Activated T-helper 17 cell treated with anti-CD3 and anti-CD28 coated beads, Interleukin-2, amount 50 U/mL, for 72 hours (primary cell): ENCODE data around the gene SLC48A1. TPM values are rescaled to one million over a fixed set of nuclear protein-coding genes. Genes with fewer than 3 reads are reported as not detected.

ENCODE experiments used
- ATAC-seq: fragments of 150-1000 bp; cut with Tn5 transposase; replicated peaks from 2 replicates; pipeline ENCODE4 v1.10.0; 2021; ENCODE audit warnings: mild to moderate bottlenecking, moderate library complexity
- H3K27ac Mint-ChIP-seq: one replicate; pipeline ENCODE4 v1.8.0; 2022; ENCODE audit warnings: mixed read lengths
- H3K27me3 Mint-ChIP-seq: one replicate; pipeline ENCODE4 v1.8.0; 2022; ENCODE audit warnings: mixed read lengths
- H3K36me3 Mint-ChIP-seq: one replicate; pipeline ENCODE4 v1.8.0; 2022; ENCODE audit warnings: low read depth, mild to moderate bottlenecking, mixed read lengths
- H3K4me1 Mint-ChIP-seq: one replicate; pipeline ENCODE4 v1.8.0; 2022; ENCODE audit warnings: mixed read lengths
- H3K4me3 Mint-ChIP-seq: one replicate; pipeline ENCODE4 v1.8.0; 2022; ENCODE audit warnings: mild to moderate bottlenecking, mixed read lengths
- H3K9me3 Mint-ChIP-seq: one replicate; pipeline ENCODE4 v1.8.0; 2022; ENCODE audit warnings: mixed read lengths
- total RNA-seq, 2 donors: library from RNA; stranded (reverse); gene quantifications; one replicate each; pipeline ENCODE4 v1.2.3, GENCODE V29; 2022

The SLC48A1 gene
- total RNA-seq, 2 donors from 2014 or later, result 6.7 to 8.2 TPM

DNA sequence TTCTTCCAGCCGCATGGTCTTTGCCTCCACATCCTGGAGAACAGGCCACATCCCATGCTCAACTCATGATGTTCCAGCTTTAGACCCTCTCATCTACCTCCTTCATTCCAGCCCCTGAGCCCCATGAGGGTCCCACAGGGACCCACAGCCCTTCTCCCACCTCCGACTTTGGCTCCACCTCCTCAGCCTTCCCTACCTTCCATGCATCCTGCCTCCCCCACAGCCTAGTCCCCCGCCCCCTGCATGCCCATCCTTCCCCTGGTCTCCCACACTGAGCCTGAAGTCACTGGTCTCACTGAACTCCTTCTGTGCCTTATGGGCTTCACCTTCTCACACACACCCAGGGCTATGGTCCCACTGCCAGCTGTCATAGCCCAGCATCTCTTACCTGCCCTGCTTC is 24.1 kb upstream of the SLC48A1 start:
- no peak for ATAC-seq
- Mint-ChIP-seq H3K4me1 (peaks cover 8% of the 10 kb centered on the region), H3K9me3 (no peaks in the 10 kb centered on the region), H3K27ac (peak overlapping the region; percentile 28), H3K36me3 (no peaks in the 10 kb centered on the region), H3K4me3 (no peak overlapping the region), H3K27me3 (no peaks in the 10 kb centered on the region)

DNA sequence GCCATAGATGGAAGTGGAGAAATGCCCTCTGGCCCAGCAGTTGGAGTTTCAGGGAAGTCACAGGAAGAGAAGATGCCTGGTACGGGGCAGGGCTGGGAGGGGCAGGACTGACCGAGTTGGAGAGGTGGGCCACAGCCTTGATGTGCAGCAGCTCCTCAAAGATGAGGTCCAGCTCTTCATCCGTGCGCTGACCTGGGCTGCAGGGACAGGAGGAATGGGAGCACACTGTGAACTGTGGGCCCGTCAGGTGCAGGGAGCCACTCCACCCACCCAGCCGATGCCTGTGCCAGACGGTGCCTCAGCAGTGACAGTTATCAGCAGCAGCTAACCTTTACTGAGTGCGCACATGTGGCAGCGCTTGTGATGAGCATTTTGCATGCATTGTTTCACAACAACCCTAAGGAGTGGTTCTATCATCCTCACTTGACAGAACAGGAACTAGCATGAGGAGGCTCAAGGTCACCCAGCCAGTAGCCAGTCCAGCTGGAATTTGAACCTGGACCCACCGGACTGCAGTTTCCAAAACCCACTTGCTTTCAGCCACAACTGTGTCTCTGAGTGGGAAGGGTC is 22.7 kb upstream of the SLC48A1 start:
- Mint-ChIP-seq H3K27ac (no peak overlapping the region), H3K27me3 (no peaks in the 10 kb centered on the region), H3K36me3 (no peaks in the 10 kb centered on the region), H3K9me3 (no peaks in the 10 kb centered on the region), H3K4me3 (no peak overlapping the region), H3K4me1 (peaks cover 22% of the 10 kb centered on the region)
- ATAC-seq, result no peak

DNA sequence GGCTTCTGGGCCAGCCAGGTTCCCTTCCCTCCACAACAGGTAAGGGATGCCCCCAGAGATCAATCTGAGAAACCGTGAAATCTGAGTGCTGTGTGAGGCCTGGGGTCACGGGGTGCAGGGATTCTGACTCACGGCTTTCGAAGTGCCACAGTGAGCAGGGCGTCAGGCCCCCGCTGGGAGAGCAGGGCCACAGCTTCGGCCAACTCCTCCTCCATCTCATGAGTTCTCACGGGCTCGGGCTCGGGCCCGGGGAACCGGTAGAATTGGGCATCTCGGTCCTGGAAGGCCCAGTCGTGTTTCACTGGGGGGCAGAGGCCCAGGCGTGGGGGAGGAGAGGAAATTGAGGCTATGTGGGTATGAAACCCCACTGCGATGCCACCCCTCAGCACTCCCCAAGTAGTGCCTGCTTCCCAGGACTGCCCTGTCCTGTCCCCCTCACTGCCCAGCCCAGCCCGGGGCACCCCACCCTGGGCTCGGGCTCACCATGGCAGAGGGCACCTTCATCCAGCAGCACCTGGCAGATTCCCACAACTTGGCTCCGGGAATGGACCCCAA is 22.0 kb upstream of the SLC48A1 start:
- ATAC-seq, result no peak
- Mint-ChIP-seq H3K9me3 (no peaks in the 10 kb centered on the region), H3K36me3 (no peaks in the 10 kb centered on the region), H3K27ac (no peak overlapping the region), H3K4me3 (no peak overlapping the region), H3K4me1 (peaks cover 29% of the 10 kb centered on the region), H3K27me3 (no peaks in the 10 kb centered on the region)

DNA sequence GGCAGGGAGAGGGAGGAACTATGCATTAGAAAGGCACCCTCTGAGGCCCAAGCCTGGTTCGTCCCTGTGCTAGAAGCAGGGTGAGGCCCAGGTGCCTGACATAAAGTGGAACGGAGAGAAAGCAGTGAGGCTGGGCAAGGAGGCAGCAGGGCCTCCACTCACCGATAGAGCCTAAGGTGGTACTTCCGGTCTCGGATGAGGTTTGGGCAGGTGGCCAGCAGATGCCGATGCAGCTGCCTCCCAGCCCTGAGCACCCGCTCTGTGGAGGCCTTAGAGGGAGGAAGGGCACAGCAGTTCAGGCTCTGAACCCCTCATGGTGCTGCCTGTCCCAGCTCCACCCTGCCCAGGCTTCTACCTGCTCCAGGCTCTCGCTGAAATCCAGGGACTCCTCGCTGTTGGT is 21.5 kb upstream of the SLC48A1 start:
- no peak overlapping the region for H3K27ac Mint-ChIP-seq
- H3K36me3 Mint-ChIP-seq, result no peaks in the 10 kb centered on the region
- ATAC-seq, result no peak
- H3K4me3 Mint-ChIP-seq, result no peak overlapping the region
- H3K27me3 Mint-ChIP-seq, result no peaks in the 10 kb centered on the region
- no peaks in the 10 kb centered on the region for H3K9me3 Mint-ChIP-seq
- H3K4me1 Mint-ChIP-seq, result peaks cover 35% of the 10 kb centered on the region

DNA sequence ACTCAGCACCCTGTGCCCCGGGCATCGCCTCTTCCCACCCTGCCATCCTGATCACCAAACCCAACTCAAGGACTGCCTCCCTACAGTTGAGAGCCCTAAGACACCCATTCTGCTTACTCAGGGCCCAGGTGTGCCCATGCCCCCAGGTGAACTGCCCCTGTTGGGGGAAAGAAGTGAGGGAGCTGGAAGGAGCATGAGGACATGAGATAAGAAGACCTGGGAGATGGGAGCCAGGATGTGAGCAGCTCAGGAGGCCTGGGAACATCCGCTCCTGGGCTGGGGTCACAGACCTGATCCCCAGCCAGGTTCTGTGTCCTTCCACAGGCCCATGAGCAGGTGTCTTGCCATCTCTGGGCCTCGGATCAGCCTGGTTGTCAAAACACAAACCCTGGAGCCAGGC is 20.9 kb upstream of the SLC48A1 start:
- peaks cover 34% of the 10 kb centered on the region for H3K4me1 Mint-ChIP-seq
- no peaks in the 10 kb centered on the region for H3K9me3 Mint-ChIP-seq
- H3K4me3 Mint-ChIP-seq, result no peak overlapping the region
- H3K27ac Mint-ChIP-seq, result no peak overlapping the region
- no peaks in the 10 kb centered on the region for H3K27me3 Mint-ChIP-seq
- no peaks in the 10 kb centered on the region for H3K36me3 Mint-ChIP-seq
- ATAC-seq, result no peak

DNA sequence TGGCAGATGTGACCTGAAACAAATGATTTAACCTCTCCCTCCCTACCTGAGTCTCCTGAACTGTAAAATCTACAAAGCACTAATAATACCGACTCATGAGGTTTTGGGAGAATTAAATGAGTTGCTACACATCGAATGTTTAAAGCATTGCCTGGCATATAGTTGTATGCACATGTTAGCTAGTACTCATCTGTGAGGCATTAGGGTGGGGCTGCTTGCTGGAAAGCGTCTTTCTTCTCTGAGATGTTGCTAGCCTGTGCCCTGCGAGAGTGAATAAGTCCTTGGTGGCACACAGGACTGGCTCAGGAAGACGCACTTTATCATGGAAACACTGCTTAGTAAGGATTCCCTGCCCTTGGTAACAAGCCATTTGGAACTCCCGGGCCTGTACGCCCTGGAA is 20.5 kb upstream of the SLC48A1 start:
- Mint-ChIP-seq H3K36me3 (no peaks in the 10 kb centered on the region), H3K27ac (no peak overlapping the region), H3K27me3 (no peaks in the 10 kb centered on the region), H3K4me1 (peaks cover 37% of the 10 kb centered on the region), H3K9me3 (no peaks in the 10 kb centered on the region), H3K4me3 (no peak overlapping the region)
- no peak for ATAC-seq

DNA sequence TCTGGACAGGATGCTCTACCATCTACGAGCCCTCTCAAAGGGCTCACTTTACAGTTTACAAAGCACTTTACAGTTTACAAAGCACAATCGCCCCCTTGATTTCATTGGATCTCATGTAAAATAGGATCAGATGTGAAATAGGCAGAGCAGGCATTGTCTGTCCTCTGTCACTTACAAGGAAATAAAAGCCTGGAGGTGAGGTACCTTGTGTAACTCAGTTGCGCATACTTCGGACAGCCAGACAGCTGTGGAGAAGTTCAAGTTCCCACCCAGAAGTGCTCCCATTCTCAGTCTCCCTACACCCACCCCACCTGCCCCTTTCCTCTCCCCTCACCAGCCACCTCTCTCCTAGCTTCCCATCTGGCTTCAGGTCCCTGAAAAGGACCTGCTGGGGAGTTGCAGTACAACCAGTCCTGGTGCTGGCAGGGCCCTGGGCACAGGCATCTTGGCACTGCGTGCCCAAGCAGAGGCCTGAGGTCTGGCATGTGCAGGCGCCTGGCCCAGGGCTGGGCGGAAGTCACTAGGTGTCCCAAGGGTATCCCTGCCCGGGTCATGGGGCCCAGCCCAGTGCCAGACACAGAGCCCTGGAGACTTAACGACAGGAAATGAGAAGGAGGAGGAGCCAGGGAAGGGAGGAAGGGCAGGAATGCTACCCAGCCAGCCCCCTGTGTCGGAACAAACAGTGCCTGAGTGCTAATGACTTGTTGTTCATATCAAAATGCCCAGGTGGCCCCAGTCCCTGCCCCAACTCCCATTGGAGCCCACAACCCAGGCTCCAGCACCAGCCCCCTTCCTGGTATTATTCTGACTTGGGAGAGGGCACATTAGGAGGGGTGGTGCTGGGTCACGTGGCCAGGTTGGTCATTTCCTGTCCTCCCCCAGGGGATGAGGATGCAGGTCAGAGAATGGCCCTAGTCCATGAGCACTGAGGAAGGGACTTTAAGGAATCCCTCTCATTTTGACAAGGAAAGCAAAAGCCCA is 19.7 kb upstream of the SLC48A1 start:
- Mint-ChIP-seq H3K27ac (no peak overlapping the region), H3K4me3 (peak overlapping the region; percentile 73), H3K4me1 (peaks cover 37% of the 10 kb centered on the region), H3K27me3 (no peaks in the 10 kb centered on the region), H3K36me3 (no peaks in the 10 kb centered on the region), H3K9me3 (no peaks in the 10 kb centered on the region)
- ATAC-seq, result no peak

DNA sequence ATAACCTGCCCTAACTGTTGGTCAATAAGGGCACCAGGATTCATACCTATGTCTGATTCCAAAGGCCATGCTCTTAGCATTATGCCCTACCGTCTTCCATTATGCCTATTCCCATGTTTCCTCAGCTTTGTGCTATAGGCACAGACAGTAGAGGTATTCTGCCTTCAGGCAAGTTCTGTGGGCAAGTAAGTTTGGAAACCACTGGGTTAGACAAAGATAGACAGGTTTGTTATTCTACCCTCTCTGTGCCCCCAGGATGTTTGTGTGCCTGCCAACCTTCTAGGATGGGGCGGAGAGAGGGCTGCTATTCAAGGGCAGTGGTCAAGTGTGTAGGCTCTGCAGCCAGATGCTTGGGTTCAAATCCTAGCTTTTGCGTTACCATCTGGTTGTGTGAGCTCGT is 18.9 kb upstream of the SLC48A1 start:
- H3K36me3 Mint-ChIP-seq, result no peaks in the 10 kb centered on the region
- H3K27ac Mint-ChIP-seq, result no peak overlapping the region
- peaks cover 37% of the 10 kb centered on the region for H3K4me1 Mint-ChIP-seq
- H3K27me3 Mint-ChIP-seq, result no peaks in the 10 kb centered on the region
- ATAC-seq, result no peak
- no peaks in the 10 kb centered on the region for H3K9me3 Mint-ChIP-seq
- peak overlapping the region; percentile 73 for H3K4me3 Mint-ChIP-seq

DNA sequence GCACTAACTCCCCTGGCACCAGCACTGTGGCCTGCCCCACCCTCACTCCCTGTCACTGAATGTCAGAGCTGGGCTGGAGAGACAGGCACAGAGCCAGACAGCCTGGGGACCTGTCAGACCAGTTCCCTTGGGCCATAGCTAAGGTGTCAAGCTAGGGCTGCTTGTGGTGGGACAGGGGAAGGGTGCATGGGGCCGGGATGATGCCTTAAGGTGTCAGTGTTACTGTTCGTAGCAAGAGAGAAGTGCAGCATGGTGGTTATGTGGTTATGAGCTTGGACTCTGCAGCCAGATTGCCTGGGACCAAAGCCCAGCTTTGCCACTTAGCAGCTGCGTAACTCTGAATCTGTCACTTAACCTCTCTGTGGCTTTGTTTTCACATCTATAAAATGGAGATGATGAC is 18.2 kb upstream of the SLC48A1 start:
- peak; percentile 10 for ATAC-seq
- Mint-ChIP-seq H3K36me3 (no peaks in the 10 kb centered on the region), H3K9me3 (no peaks in the 10 kb centered on the region), H3K27me3 (no peaks in the 10 kb centered on the region), H3K4me3 (peak overlapping the region; percentile 73), H3K27ac (peak overlapping the region; percentile 73), H3K4me1 (peaks cover 38% of the 10 kb centered on the region)

DNA sequence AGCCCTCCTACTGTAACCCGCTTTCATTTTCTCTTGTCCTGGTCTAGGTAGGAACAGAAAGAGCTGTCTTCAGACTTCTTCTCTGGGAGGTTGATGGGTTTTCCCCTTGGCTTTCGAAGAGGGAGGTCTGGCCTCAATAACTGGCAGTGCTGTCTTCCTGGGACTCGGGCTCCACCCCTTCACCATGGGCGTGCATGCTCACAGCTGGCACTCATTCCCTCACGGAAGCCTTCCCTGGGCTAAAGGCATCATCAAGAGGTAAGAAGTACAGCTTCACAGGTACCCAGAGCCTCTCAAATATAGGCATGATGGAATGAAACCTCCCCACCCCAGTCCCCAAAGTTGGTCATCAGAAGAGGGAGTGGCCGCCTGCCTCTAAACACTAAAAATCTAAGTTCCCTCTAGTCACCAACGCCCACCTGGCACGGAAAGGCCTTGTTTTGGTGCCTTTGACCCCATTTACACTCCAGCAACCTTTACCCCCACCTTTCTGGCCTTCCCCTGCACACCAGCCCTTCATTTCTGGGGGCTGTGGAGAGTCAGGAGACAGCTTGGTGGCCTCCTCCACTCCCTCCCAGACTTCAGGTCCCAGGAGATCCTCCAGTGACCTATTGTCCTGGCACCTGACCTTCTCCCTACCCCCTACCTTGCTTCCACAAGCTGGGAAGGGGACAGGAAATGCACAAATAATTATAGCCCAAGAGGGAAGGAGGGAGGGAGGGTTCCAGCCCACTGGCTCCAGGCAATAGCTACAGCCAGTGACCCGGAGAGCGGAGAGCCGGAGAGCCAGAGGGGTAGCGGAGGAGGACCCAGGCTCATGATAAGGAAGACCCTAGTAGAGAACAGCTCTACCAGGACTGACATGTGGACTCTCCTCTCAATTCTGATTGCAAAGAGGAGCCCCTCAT is 17.1 kb upstream of the SLC48A1 start:
- Mint-ChIP-seq H3K27ac (peak overlapping the region; percentile 73), H3K4me1 (peaks cover 43% of the 10 kb centered on the region), H3K9me3 (no peaks in the 10 kb centered on the region), H3K27me3 (no peaks in the 10 kb centered on the region), H3K4me3 (peak overlapping the region; percentile 73), H3K36me3 (no peaks in the 10 kb centered on the region)
- ATAC-seq, result peak; percentile 78

DNA sequence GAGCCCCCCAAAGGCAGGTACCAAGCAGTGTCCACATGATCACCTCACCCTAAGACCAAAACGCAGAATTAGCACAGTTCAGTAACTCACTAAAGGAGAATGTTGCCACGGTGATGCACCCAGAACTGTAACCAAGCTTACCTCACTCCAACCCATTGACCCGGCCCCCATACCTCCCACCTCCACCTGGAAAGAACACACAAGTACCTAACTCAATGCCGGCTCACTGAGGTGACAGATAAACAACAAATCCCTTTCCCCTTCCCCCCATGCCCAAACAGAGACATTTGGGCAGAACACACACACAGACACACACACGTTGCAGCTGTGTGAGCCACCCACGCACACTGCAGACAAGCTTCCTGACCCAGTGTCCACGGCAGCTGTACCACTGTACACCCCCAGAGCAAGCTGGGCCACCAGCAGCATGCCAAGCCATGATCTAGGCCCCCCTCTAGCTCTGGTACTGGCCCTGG is 15.6 kb upstream of the SLC48A1 start:
- H3K27me3 Mint-ChIP-seq, result no peaks in the 10 kb centered on the region
- H3K4me3 Mint-ChIP-seq, result peak overlapping the region; percentile 73
- no peaks in the 10 kb centered on the region for H3K9me3 Mint-ChIP-seq
- H3K4me1 Mint-ChIP-seq, result peaks cover 43% of the 10 kb centered on the region
- ATAC-seq, result no peak
- no peaks in the 10 kb centered on the region for H3K36me3 Mint-ChIP-seq
- no peak overlapping the region for H3K27ac Mint-ChIP-seq

DNA sequence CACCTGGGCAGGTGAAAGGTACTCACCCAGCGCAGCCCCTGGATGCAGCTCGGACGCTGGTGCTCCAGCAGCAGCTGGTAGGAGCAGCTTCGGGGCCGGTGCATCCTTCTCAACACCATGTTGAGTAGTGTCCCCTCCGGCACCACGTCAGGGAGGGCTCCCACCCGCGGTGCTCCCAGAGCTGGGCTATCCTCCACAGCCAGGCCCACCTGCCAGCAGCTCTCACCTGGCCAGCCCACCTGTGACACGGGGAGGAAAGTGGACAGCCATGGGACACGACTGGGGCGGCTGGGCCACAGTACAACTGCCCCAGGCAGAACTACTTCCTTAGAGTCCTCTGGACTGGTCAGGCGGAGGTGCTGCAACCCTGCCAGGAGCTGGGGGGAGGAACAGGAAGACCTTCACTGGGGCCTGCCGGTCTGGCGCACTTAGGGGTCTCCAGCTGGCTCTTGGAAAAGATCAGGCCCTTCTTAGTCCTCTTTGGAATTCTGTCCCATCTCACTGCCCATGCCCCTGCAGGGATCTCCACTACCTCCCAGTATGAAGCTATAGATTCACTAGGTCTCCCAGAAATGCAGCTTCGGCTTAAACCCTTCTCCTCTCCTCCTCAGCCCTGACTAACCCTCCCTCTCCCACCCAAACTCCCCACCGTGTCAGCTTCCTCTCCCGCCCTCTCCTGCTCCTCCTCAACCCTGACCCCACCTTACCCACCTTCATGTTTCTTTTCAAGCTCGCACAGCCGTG is 15.0 kb upstream of the SLC48A1 start:
- Mint-ChIP-seq H3K4me3 (peak overlapping the region; percentile 73), H3K36me3 (no peaks in the 10 kb centered on the region), H3K4me1 (peaks cover 43% of the 10 kb centered on the region), H3K9me3 (no peaks in the 10 kb centered on the region), H3K27ac (no peak overlapping the region), H3K27me3 (no peaks in the 10 kb centered on the region)
- no peak for ATAC-seq

DNA sequence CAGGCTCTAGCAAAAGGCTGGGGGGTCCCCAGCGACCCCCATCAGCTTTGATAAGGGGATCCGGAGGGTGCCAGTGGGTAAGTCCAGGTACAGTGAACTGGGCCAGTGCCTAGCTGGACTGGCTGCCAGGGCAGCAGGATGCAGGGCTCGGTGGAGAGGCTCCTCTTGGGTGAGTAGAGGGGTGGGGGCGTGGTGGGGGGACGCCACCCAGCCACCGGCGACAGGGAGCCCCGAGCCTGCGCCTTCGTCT is 14.5 kb upstream of the SLC48A1 start:
- peak overlapping the region; percentile 73 for H3K4me3 Mint-ChIP-seq
- no peaks in the 10 kb centered on the region for H3K9me3 Mint-ChIP-seq
- H3K36me3 Mint-ChIP-seq, result no peaks in the 10 kb centered on the region
- H3K27me3 Mint-ChIP-seq, result no peaks in the 10 kb centered on the region
- ATAC-seq, result no peak
- H3K4me1 Mint-ChIP-seq, result peaks cover 43% of the 10 kb centered on the region
- no peak overlapping the region for H3K27ac Mint-ChIP-seq
